Activated naive CD4-positive, alpha-beta T cell treated with anti-CD3 and anti-CD28 coated beads for 36 hours (primary cell): ENCODE measurements around the gene CEP72. TPM values are rescaled to one million over a fixed set of nuclear protein-coding genes. Genes with fewer than 3 reads are reported as not detected.

Source experiments
- CTCF ChIA-PET: fragments of 350-600 bp; sonication (Branson Sonifier 250); formaldehyde crosslinking; loops from one replicate; lab custom pipeline; 2021; ENCODE audit warnings: antibody characterized with exemption; lab: Charles Lee
- DNase-seq: peaks from one replicate; pipeline ENCODE4 v3.0.0-alpha.2; 2020
- H3K27ac Mint-ChIP-seq: one replicate; pipeline ENCODE4 v1.8.0; 2021; ENCODE audit warnings: mild to moderate bottlenecking, mixed read lengths
- H3K27me3 Mint-ChIP-seq: one replicate; pipeline ENCODE4 v1.8.0; 2021; ENCODE audit warnings: low read depth, mixed read lengths
- H3K36me3 Mint-ChIP-seq: one replicate; pipeline ENCODE4 v1.8.0; 2021; ENCODE audit warnings: low read depth, mixed read lengths
- H3K4me1 Mint-ChIP-seq: one replicate; pipeline ENCODE4 v1.8.0; 2021; ENCODE audit warnings: low read depth, mixed read lengths
- H3K4me3 Mint-ChIP-seq: one replicate; pipeline ENCODE4 v1.8.0; 2021; ENCODE audit warnings: mild to moderate bottlenecking, moderate library complexity, mixed read lengths
- H3K9me3 Mint-ChIP-seq: one replicate; pipeline ENCODE4 v1.8.0; 2021; ENCODE audit warnings: mixed read lengths
- intact Hi-C: fragments of 100-400 bp; cut with micrococcal nuclease; formaldehyde crosslinking; loops from one replicate; pipeline ENCODE4 v1.15.1; 2023
- total RNA-seq, 2 experiments: library from RNA; stranded (reverse); gene quantifications; one replicate each; pipeline ENCODE4 v1.2.3, GENCODE V29; 2021

Gene CEP72
- total RNA-seq, 2 experiments from 2014 or later, result 18.3 to 18.8 TPM

DNA sequence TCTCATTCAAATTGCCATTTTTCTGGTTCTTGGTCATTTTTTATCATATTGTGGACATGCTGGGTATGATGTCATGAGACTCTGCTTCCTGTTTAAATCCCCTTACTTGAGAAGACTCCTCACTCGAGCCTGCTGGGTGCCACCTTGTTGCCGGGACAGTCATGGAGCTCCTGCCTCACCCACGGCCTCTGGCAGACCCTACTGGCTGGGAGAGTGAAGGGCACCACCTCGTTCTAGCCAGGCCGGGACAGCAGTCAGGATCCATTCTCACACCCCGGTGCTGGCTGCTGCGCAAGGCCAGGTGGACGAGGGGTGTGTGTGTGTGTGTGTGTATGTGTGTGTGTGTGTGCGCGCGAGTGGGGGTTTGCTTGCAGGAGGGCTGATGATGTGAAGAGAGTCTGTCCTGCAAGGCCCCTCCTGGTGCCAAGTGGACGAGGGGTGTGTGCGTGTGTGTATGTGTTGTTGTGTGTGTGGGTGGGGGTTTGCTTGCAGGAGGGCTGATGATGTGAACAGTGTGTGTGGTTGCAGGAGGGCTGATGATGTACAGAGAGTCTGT lies 4.4 kb downstream of the CEP72 start:
- Mint-ChIP-seq H3K27me3 (no peaks in the 10 kb centered on the region), H3K4me1 (peaks cover 33% of the 10 kb centered on the region), H3K4me3 (no peak overlapping the region), H3K9me3 (peaks cover 8% of the 10 kb centered on the region), H3K36me3 (peaks cover 40% of the 10 kb centered on the region), H3K27ac (no peak overlapping the region)
- CTCF ChIA-PET, result no interaction called here
- intact Hi-C loops, result no loop called here
- DNase-seq, result peak; percentile 4

DNA sequence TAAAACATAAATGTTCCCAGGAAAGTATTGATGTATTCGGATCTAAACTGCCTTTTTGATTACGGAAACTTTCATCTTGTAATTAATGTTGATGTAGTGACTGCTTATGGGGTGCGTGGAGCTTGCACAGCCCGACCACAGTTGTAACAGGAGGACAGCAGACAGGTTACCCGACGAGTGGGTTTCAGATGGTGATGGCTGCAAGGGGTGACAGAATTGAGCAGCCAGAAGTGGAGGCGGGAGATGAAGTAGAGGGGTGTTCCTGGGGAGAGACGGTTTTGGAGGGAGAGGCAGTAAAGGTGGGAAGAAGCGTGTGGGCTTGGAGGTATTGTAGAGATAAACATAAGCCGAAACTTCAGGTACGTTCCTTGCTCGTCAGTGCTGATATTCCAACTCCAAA lies 5.8 kb downstream of the CEP72 start:
- Mint-ChIP-seq H3K4me1 (peaks cover 30% of the 10 kb centered on the region), H3K27me3 (no peaks in the 10 kb centered on the region), H3K9me3 (peaks cover 7% of the 10 kb centered on the region), H3K27ac (no peak overlapping the region), H3K36me3 (peaks cover 43% of the 10 kb centered on the region), H3K4me3 (no peak overlapping the region)
- no peak for DNase-seq
- intact Hi-C loops, result no loop called here
- CTCF ChIA-PET, result no interaction called here

- CTCF ChIA-PET, result no interaction called here
- intact Hi-C loops, result no loop called here
- Mint-ChIP-seq H3K4me3 (no peak overlapping the region), H3K36me3 (peaks cover 42% of the 10 kb centered on the region), H3K27me3 (no peaks in the 10 kb centered on the region), H3K27ac (no peak overlapping the region), H3K9me3 (peaks cover 5% of the 10 kb centered on the region), H3K4me1 (peaks cover 25% of the 10 kb centered on the region)
- no peak for DNase-seq
These were observed 6.3 kb downstream of the CEP72 start for GRCh38 chr5:618450-618849.

- peak; percentile 2 for DNase-seq
- CTCF ChIA-PET, result no interaction called here
- Mint-ChIP-seq H3K27ac (no peak overlapping the region), H3K36me3 (peaks cover 39% of the 10 kb centered on the region), H3K9me3 (peaks cover 5% of the 10 kb centered on the region), H3K4me3 (no peak overlapping the region), H3K4me1 (peaks cover 16% of the 10 kb centered on the region), H3K27me3 (no peaks in the 10 kb centered on the region)
- intact Hi-C loops, result no loop called here
These were observed 7.3 kb downstream of the CEP72 start for GRCh38 chr5:619444-619843.

- no peak overlapping the region for H3K27ac Mint-ChIP-seq
- DNase-seq, result no peak
- peaks cover 40% of the 10 kb centered on the region for H3K36me3 Mint-ChIP-seq
- no peaks in the 10 kb centered on the region for H3K27me3 Mint-ChIP-seq
- H3K4me3 Mint-ChIP-seq, result no peak overlapping the region
- H3K9me3 Mint-ChIP-seq, result peaks cover 5% of the 10 kb centered on the region
- intact Hi-C loops, result no loop called here
- H3K4me1 Mint-ChIP-seq, result peaks cover 12% of the 10 kb centered on the region
- CTCF ChIA-PET, result no interaction called here
These were observed 8.0 kb downstream of the CEP72 start for GRCh38 chr5:620152-620551.

DNA sequence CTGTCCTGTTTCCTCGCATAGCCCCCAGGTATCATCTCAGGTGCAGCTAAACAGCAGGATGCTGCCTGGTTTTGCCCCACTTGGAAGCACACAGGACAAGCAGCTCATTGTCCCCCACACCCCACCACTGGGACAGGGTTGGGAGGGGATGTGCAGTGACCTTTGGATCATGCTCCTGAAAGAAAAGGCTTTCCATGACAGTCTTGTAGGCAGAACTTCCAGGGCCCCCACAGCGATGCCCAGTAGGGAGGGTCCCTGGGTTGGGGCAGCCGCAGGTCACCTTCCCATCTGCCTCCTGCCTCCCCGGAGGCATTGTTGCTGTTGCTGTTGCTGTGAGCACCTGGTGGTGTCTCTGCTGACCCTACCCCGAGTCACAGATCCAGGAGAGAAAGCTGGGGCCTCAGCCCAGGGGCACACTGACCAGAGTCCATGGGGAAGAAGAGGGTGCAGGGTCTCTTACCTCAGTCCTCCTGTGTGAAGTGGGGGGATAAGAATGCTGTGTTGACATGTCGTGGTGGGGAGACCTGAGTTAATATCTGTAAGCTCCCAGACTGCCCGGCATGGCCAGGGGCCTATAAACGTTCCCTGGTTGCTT lies 8.5 kb downstream of the CEP72 start:
- peaks cover 7% of the 10 kb centered on the region for H3K4me1 Mint-ChIP-seq
- peak; percentile 1 for DNase-seq
- intact Hi-C loops, result no loop called here
- no peak overlapping the region for H3K27ac Mint-ChIP-seq
- H3K9me3 Mint-ChIP-seq, result no peaks in the 10 kb centered on the region
- CTCF ChIA-PET, result no interaction called here
- H3K27me3 Mint-ChIP-seq, result no peaks in the 10 kb centered on the region
- no peak overlapping the region for H3K4me3 Mint-ChIP-seq
- H3K36me3 Mint-ChIP-seq, result peaks cover 36% of the 10 kb centered on the region

GRCh38 chr5:621341-621761 lies 9.2 kb downstream of the CEP72 start:
- no peaks in the 10 kb centered on the region for H3K27me3 Mint-ChIP-seq
- CTCF ChIA-PET, result no interaction called here
- no peak for DNase-seq
- intact Hi-C loops, result no loop called here
- peaks cover 39% of the 10 kb centered on the region for H3K36me3 Mint-ChIP-seq
- H3K27ac Mint-ChIP-seq, result no peak overlapping the region
- H3K4me3 Mint-ChIP-seq, result no peak overlapping the region
- no peaks in the 10 kb centered on the region for H3K9me3 Mint-ChIP-seq
- peaks cover 4% of the 10 kb centered on the region for H3K4me1 Mint-ChIP-seq

DNA sequence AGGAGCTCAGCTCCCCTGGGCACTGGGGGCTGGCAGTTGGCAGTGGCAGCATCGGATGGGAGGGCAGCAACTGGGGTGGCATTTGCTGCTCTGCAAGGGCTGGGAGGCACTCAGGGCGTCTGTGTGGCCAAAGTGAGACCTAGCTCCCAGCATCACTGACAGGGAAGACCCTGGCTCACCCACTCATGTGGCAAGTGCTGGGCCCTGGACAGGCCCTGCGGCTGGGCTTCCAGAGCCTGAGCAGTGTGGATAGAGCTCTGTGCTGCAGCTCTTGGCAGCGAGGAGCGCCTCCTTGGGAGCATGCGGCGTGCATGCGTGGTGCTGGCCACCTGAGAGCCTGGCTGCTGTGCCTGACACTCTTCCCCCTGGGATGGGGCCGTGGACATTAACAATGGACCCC lies 10.2 kb downstream of the CEP72 start:
- intact Hi-C loops, result no loop called here
- H3K27me3 Mint-ChIP-seq, result no peaks in the 10 kb centered on the region
- DNase-seq, result no peak
- no peaks in the 10 kb centered on the region for H3K9me3 Mint-ChIP-seq
- H3K27ac Mint-ChIP-seq, result no peak overlapping the region
- no peak overlapping the region for H3K4me3 Mint-ChIP-seq
- CTCF ChIA-PET, result interaction anchor here (0.7 kb wide), 1 partner anchor 16 kb away, joined by 3 read pairs; no protein-coding TSS in a partner anchor
- peaks cover 35% of the 10 kb centered on the region for H3K36me3 Mint-ChIP-seq
- no peaks in the 10 kb centered on the region for H3K4me1 Mint-ChIP-seq

- Mint-ChIP-seq H3K27ac (no peak overlapping the region), H3K4me1 (no peaks in the 10 kb centered on the region), H3K4me3 (no peak overlapping the region), H3K9me3 (no peaks in the 10 kb centered on the region), H3K27me3 (no peaks in the 10 kb centered on the region), H3K36me3 (peaks cover 39% of the 10 kb centered on the region)
- intact Hi-C loops, result no loop called here
- DNase-seq, result no peak
- CTCF ChIA-PET, result interaction anchor here (0.7 kb wide), 1 partner anchor 17 kb away, joined by 3 read pairs; no protein-coding TSS in a partner anchor
These were observed 10.9 kb downstream of the CEP72 start for GRCh38 chr5:622946-623522.

DNA sequence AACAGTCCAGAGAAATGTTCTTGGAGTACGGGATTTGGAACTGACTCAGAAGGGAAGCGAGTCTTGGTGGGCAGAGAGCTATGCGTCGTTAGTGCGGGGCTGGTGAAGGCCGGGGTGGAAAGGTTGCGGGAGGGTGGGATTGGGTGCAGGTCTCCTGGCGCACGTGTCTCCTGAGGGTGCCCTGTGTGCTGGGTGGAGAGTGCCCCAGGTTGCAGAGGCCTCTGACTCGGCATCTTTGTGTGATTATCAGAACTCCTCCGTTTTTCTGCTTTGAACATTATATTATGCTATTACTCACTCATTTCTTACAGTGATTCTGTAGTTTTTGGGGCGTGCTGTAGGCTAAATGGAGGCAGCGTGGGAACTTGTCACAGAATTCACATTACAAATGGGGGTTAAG lies 11.4 kb downstream of the CEP72 start:
- intact Hi-C loops, result no loop called here
- H3K4me1 Mint-ChIP-seq, result no peaks in the 10 kb centered on the region
- CTCF ChIA-PET, result no interaction called here
- H3K36me3 Mint-ChIP-seq, result peaks cover 36% of the 10 kb centered on the region
- H3K4me3 Mint-ChIP-seq, result no peak overlapping the region
- no peaks in the 10 kb centered on the region for H3K27me3 Mint-ChIP-seq
- no peaks in the 10 kb centered on the region for H3K9me3 Mint-ChIP-seq
- no peak for DNase-seq
- H3K27ac Mint-ChIP-seq, result no peak overlapping the region

DNA sequence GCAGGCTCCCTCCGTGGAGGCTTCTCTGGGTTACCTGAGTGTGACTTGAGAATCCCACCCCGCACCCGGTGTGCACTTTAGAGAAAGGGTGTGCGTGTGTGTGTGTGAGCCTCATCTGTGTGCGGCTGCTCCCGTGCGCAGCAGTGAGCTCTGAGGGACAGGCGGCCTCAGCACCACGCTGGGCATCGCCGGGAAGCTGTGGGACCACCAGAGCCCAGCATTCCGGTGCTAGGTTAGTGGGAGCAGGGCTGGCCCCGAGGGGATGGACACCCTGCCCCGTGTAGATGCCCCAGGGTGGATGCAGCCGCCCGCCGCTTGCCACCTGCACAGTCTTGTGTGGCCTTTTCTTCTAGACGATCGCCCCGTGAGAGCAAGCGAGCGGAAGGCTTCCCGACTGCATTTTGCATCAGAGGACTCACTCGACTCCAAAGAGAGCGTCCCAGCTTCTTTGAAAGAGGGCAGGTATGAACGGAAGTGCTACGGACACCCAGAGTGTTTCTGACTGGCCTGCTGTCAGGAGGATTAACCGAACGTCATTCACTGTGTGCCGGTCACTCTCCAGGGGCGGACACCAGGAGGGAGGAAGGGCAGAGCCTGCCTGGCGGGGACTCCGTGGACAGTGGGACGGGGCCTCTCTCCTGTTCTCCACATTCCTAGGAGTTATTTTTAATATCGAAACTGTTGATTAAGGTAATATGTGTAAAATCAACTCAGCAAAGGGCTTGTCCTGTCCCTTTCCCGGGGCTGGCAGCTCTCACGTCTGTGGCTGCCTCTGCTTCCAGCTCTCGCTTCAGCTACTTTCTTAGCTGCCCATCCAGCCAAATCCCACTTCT lies 12.2 kb downstream of the CEP72 start:
- DNase-seq, result no peak
- Mint-ChIP-seq H3K27me3 (no peaks in the 10 kb centered on the region), H3K4me3 (no peak overlapping the region), H3K36me3 (peaks cover 32% of the 10 kb centered on the region), H3K9me3 (no peaks in the 10 kb centered on the region), H3K4me1 (no peaks in the 10 kb centered on the region), H3K27ac (no peak overlapping the region)
- CTCF ChIA-PET, result interaction anchor here (0.6 kb wide), 1 partner anchor 693 kb away, joined by 3 read pairs; no protein-coding TSS in a partner anchor
- intact Hi-C loops, result no loop called here

DNA sequence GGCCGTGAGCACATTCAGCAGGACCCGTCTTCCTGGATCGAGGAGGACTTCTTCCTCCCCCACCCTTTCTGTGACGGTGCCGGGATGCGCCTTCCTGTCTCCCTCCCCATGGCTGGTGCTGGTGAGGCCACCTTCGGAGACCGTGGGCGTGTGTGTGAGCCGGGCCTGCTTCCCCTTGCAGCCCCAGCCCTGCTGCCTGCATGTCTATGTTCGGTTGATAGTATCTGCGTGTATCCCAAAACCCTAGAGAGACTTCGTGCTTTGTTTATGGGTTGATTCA lies 12.8 kb downstream of the CEP72 start:
- Mint-ChIP-seq H3K27ac (no peak overlapping the region), H3K36me3 (peaks cover 29% of the 10 kb centered on the region), H3K9me3 (no peaks in the 10 kb centered on the region), H3K27me3 (no peaks in the 10 kb centered on the region), H3K4me3 (no peak overlapping the region), H3K4me1 (no peaks in the 10 kb centered on the region)
- CTCF ChIA-PET, result no interaction called here
- no peak for DNase-seq
- intact Hi-C loops, result no loop called here
